HepG2 (cell line): Measurements from ENCODE around the gene ARHGAP35. TPM values are rescaled to one million over a fixed set of nuclear protein-coding genes. Genes with fewer than 3 reads are reported as not detected.

Experiments
- ARID2 ChIP-seq: sonication (generic); formaldehyde crosslinking; IDR thresholded peaks from 2 replicates; pipeline ENCODE4 v1.8.1; 2022; ENCODE audit warnings: mild to moderate bottlenecking, missing genetic modification reagents, borderline replicate concordance
- CEBPB ChIP-seq: IDR thresholded peaks from 2 replicates; pipeline ENCODE4 v1.6.1; 2011; ENCODE audit warnings: low read depth, low read length, improper control_type of control experiment, borderline replicate concordance
- DRAP1 ChIP-seq: IDR thresholded peaks from 2 replicates; pipeline ENCODE4 v1.6.1; 2016; ENCODE audit warnings: missing genetic modification reagents, missing compliant biosample characterization
- ERF ChIP-seq: IDR thresholded peaks from 2 replicates; pipeline ENCODE4 v1.6.1; 2018; ENCODE audit warnings: missing biosample characterization, missing genetic modification reagents
- FOXK2 ChIP-seq: fragments of 450-650 bp; IDR thresholded peaks from 2 replicates; pipeline ENCODE4 v1.6.1; 2016
- GTF2F1 ChIP-seq: fragments of 150-350 bp; IDR thresholded peaks from 2 replicates; pipeline ENCODE4 v1.6.1; 2014; ENCODE audit warnings: low read length
- LCORL ChIP-seq, 2 experiments: fragments of 450-650 bp in 1 of 2; sonication (generic) in 1 of 2; formaldehyde crosslinking in 1 of 2; IDR thresholded peaks; 2 replicates each; pipeline versions ENCODE4 v1.5.0 to v1.6.1; 2017 to 2020; ENCODE audit warnings: antibody characterized with exemption in 1 of 2, missing genetic modification reagents in 1 of 2
- TIGD3 ChIP-seq: sonication (generic); formaldehyde crosslinking; IDR thresholded peaks from 2 replicates; pipeline ENCODE4 v1.5.1; 2020; ENCODE audit warnings: mild to moderate bottlenecking, missing genetic modification reagents, borderline replicate concordance
- ZBTB4 ChIP-seq: sonication (generic); formaldehyde crosslinking; IDR thresholded peaks from 2 replicates; pipeline ENCODE4 v1.4.0; 2020; ENCODE audit warnings: missing genetic modification reagents, mild to moderate bottlenecking, borderline replicate concordance
- ZFP37 ChIP-seq: sonication (generic); formaldehyde crosslinking; IDR thresholded peaks from 2 replicates; pipeline ENCODE4 v1.4.0; 2020; ENCODE audit warnings: missing genetic modification reagents, borderline replicate concordance
- ZNF225 ChIP-seq: sonication (generic); formaldehyde crosslinking; IDR thresholded peaks from 2 replicates; pipeline ENCODE4 v1.4.0; 2020; ENCODE audit warnings: mild to moderate bottlenecking, missing genetic modification reagents
- ZNF274 ChIP-seq: sonication (generic); formaldehyde crosslinking; IDR thresholded peaks from 2 replicates; pipeline ENCODE4 v1.5.1; 2020; ENCODE audit warnings: mild to moderate bottlenecking, missing genetic modification reagents
- ZNF317 ChIP-seq: sonication (generic); formaldehyde crosslinking; IDR thresholded peaks from 2 replicates; pipeline ENCODE4 v1.5.0; 2020; ENCODE audit warnings: mild to moderate bottlenecking, missing genetic modification reagents
- ZNF496 ChIP-seq: sonication (generic); formaldehyde crosslinking; IDR thresholded peaks from 2 replicates; pipeline ENCODE4 v1.8.1; 2023; ENCODE audit warnings: mild to moderate bottlenecking, moderate library complexity, missing genetic modification reagents; ENCODE audit not compliant: insufficient replicate concordance
- ZNF557 ChIP-seq: sonication (generic); formaldehyde crosslinking; IDR thresholded peaks from 2 replicates; pipeline ENCODE4 v1.4.0; 2020; ENCODE audit warnings: missing genetic modification reagents
- ZNF644 ChIP-seq: IDR thresholded peaks from 2 replicates; pipeline ENCODE4 v1.6.1; 2016; ENCODE audit warnings: low read depth
- polyA plus RNA-seq, 8 experiments: library from polyadenylated mRNA; depleted of rRNA in 3 of 8; stranded (reverse) in 7 of 8; unstranded in 1 of 8; fragments of >200 nt; fragmentation: Illumina TruSeq in 4 of 8; extraction: Trizol in 4 of 8; gene quantifications; 2 replicates each; pipeline versions ENCODE4 v1.2.1 to v1.2.3, GENCODE V29; 2011 to 2016; ENCODE audit warnings: low read depth in 4 of 8, missing spikeins in 1 of 8, mixed read lengths in 1 of 8; ENCODE audit not compliant: insufficient read depth in 1 of 8
- total RNA-seq, 5 experiments: library from RNA; depleted of rRNA; stranded (reverse); fragments of >200 nt; fragmentation: Illumina TruSeq; extraction: Trizol; gene quantifications; 2 replicates each; pipeline ENCODE4 v1.2.3, GENCODE V29; 2016; ENCODE audit warnings: low read depth in 1 of 5
- TF ChIP-seq, protein P1 (sequence below): sonication (generic); formaldehyde crosslinking; IDR thresholded peaks from 2 replicates; pipeline ENCODE4 v1.4.0; 2020; ENCODE audit warnings: missing genetic modification reagents
- TF ChIP-seq, protein P2 (sequence below): sonication (generic); formaldehyde crosslinking; IDR thresholded peaks from 2 replicates; pipeline ENCODE4 v1.4.0; 2020; ENCODE audit warnings: missing genetic modification reagents
- TF ChIP-seq, protein P3 (sequence below): sonication (generic); formaldehyde crosslinking; IDR thresholded peaks from 2 replicates; pipeline ENCODE4 v1.4.0; 2020; ENCODE audit warnings: low read depth, mild to moderate bottlenecking, missing genetic modification reagents

Gene ARHGAP35
- total and polyA plus RNA-seq, 2 of the 13 experiments (the other 11 are each of a cell fraction or from before 2014, with no cell fraction given): 30.1 to 30.2 TPM

- no peak; the same call in 1 of the 2 replicates for TF ChIP-seq TIGD3
- peak; percentile 74 for TF ChIP-seq ZNF317
- TF ChIP-seq, protein P1, sequence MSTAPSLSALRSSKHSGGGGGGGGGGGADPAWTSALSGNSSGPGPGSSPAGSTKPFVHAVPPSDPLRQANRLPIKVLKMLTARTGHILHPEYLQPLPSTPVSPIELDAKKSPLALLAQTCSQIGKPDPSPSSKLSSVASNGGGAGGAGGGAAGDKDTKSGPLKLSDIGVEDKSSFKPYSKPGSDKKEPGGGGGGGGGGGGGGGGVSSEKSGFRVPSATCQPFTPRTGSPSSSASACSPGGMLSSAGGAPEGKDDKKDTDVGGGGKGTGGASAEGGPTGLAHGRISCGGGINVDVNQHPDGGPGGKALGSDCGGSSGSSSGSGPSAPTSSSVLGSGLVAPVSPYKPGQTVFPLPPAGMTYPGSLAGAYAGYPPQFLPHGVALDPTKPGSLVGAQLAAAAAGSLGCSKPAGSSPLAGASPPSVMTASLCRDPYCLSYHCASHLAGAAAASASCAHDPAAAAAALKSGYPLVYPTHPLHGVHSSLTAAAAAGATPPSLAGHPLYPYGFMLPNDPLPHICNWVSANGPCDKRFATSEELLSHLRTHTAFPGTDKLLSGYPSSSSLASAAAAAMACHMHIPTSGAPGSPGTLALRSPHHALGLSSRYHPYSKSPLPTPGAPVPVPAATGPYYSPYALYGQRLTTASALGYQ: peak; percentile 73; the same call in 1 of the 2 replicates
- no peak; the same call in none of the 2 replicates for TF ChIP-seq ZNF274 (CRISPR knock-in tag)
- TF ChIP-seq ZNF644 (CRISPR knock-in tag): no peak
- TF ChIP-seq ZFP37 (CRISPR knock-in tag): 0 out of 2 replicates have a peak, but pooled peaks have one; percentile 59
- peak; percentile 78 for TF ChIP-seq DRAP1
- TF ChIP-seq, protein P2, sequence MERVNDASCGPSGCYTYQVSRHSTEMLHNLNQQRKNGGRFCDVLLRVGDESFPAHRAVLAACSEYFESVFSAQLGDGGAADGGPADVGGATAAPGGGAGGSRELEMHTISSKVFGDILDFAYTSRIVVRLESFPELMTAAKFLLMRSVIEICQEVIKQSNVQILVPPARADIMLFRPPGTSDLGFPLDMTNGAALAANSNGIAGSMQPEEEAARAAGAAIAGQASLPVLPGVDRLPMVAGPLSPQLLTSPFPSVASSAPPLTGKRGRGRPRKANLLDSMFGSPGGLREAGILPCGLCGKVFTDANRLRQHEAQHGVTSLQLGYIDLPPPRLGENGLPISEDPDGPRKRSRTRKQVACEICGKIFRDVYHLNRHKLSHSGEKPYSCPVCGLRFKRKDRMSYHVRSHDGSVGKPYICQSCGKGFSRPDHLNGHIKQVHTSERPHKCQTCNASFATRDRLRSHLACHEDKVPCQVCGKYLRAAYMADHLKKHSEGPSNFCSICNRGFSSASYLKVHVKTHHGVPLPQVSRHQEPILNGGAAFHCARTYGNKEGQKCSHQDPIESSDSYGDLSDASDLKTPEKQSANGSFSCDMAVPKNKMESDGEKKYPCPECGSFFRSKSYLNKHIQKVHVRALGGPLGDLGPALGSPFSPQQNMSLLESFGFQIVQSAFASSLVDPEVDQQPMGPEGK (CRISPR knock-in tag): peak; percentile 63
- TF ChIP-seq, protein P3, sequence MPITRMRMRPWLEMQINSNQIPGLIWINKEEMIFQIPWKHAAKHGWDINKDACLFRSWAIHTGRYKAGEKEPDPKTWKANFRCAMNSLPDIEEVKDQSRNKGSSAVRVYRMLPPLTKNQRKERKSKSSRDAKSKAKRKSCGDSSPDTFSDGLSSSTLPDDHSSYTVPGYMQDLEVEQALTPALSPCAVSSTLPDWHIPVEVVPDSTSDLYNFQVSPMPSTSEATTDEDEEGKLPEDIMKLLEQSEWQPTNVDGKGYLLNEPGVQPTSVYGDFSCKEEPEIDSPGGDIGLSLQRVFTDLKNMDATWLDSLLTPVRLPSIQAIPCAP: 0 out of 2 replicates have a peak, but pooled peaks have one; percentile 74
- 0 out of 2 replicates have a peak, but pooled peaks have one; percentile 35 for TF ChIP-seq ZNF225 (CRISPR knock-in tag)
- TF ChIP-seq ERF: peak; percentile 93
- TF ChIP-seq GTF2F1: no peak
- no peak for TF ChIP-seq FOXK2
- TF ChIP-seq CEBPB: no peak
- TF ChIP-seq ZNF496 (CRISPR knock-in tag): no peak
- TF ChIP-seq ZNF557 (CRISPR knock-in tag): no peak
- TF ChIP-seq ARID2 (CRISPR knock-in tag): no peak; the same call in 1 of the 2 replicates
- no peak for TF ChIP-seq ZBTB4 (CRISPR knock-in tag)
- no peak for TF ChIP-seq LCORL (IDR thresholded peaks at IDR 0.05)
- TF ChIP-seq LCORL (CRISPR knock-in tag; IDR thresholded peaks at IDR 0.05): no peak; the same call in 1 of the 2 replicates
These were observed 512 bp upstream of the ARHGAP35 start (continued) for GRCh38 chr19:46860125-46860845.
